Measurements from ENCODE around the gene SPSB1. TPM values are rescaled to one million over a fixed set of nuclear protein-coding genes. Genes with fewer than 3 reads are reported as not detected.

The SPSB1 gene
- total RNA-seq, 1 experiment from 2014 or later, result 2.9 TPM

DNA sequence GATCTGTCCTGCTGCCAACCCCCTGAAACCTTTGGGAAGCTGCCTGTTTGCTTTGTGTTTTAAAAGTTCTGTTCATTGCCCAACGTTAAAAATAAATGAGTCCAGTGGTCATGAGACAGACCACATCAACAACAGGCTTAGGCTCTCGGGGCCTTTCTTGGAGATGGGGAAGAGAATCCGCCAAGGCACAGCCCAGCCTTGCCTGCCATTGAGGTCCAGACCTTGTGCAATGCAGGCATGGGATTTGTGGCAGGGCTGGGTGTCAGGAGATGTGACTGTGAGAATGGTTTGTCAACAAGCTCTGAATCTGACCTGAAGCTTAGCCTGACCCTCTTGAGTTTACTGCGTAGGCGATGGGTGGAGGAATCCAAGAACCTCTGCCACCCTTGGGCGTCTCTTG is 4.2 kb downstream of the SPSB1 start:
- Mint-ChIP-seq H3K4me3 (no peak overlapping the region), H3K27ac (no peak overlapping the region), H3K27me3 (ENCODE audit: low read depth) (peaks cover 12% of the 10 kb centered on the region), H3K9me3 (no peaks in the 10 kb centered on the region), H3K4me1 (peaks cover 8 to 10% of the 10 kb centered on the region in 2 experiments), H3K36me3 (ENCODE audit: insufficient read depth in 1 of 3, low read depth in 3 of 3) (no peaks in the 10 kb centered on the region)
- no peak overlapping the region for H3K9ac ChIP-seq (ENCODE audit: extremely low read depth, insufficient read length, low read length)
- WGBS (ENCODE audit: extremely low coverage, insufficient read length, low lambda C conversion rate), result no CpG with 5 or more reads among the region's 6 CpGs
- no peak overlapping the region for H3K4ac ChIP-seq (ENCODE audit: low read depth, low read length)
- no peak overlapping the region for H4K91ac ChIP-seq (ENCODE audit: insufficient read length, low read depth, low read length)
- no peak overlapping the region for H2BK15ac ChIP-seq (ENCODE audit: low read depth, low read length)
- H3K27ac ChIP-seq (ENCODE audit: insufficient read length, low read depth, low read length), result no peak overlapping the region
- no peak overlapping the region for H3K23ac ChIP-seq (ENCODE audit: insufficient read length, low read depth, low read length)
- no peak overlapping the region for H2BK20ac ChIP-seq (ENCODE audit: low read depth, low read length, poor library complexity, severe bottlenecking)
- no peaks in the 10 kb centered on the region for H4K20me1 ChIP-seq (ENCODE audit: control insufficient read depth, insufficient read depth, insufficient read length)
- H2BK5ac ChIP-seq (ENCODE audit: insufficient read length, low read length), result no peak overlapping the region
- H3K79me2 ChIP-seq (ENCODE audit: insufficient read depth, low read length), result no peaks in the 10 kb centered on the region
- H3K23me2 ChIP-seq (ENCODE audit: insufficient read length, low read depth, low read length, poor library complexity, severe bottlenecking), result peaks cover 9% of the 10 kb centered on the region
- H2AFZ ChIP-seq (ENCODE audit: low read length), result no peak overlapping the region
- no peak overlapping the region for H2BK12ac ChIP-seq (ENCODE audit: insufficient read length, low read depth, low read length)
- no peak overlapping the region for H2AK5ac ChIP-seq (ENCODE audit: insufficient read length, low read length)
- H3K4me1 ChIP-seq (ENCODE audit: insufficient read depth, low read length), result no peaks in the 10 kb centered on the region
- H3T11ph ChIP-seq (ENCODE audit: low read length), result no peak overlapping the region
- no peak overlapping the region for H3K14ac ChIP-seq (ENCODE audit: insufficient read depth, low read length)
- no peak overlapping the region for H4K8ac ChIP-seq (replicated peaks; ENCODE audit: insufficient read length, low read depth, low read length)
- H3K27me3 ChIP-seq (ENCODE audit: insufficient read depth, low read length), result peaks cover 7% of the 10 kb centered on the region; the same call in 1 of the 2 replicates
- TF ChIP-seq, protein P1, sequence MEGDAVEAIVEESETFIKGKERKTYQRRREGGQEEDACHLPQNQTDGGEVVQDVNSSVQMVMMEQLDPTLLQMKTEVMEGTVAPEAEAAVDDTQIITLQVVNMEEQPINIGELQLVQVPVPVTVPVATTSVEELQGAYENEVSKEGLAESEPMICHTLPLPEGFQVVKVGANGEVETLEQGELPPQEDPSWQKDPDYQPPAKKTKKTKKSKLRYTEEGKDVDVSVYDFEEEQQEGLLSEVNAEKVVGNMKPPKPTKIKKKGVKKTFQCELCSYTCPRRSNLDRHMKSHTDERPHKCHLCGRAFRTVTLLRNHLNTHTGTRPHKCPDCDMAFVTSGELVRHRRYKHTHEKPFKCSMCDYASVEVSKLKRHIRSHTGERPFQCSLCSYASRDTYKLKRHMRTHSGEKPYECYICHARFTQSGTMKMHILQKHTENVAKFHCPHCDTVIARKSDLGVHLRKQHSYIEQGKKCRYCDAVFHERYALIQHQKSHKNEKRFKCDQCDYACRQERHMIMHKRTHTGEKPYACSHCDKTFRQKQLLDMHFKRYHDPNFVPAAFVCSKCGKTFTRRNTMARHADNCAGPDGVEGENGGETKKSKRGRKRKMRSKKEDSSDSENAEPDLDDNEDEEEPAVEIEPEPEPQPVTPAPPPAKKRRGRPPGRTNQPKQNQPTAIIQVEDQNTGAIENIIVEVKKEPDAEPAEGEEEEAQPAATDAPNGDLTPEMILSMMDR (conservative IDR thresholded peaks at IDR 0.05), result no peak
- no peak overlapping the region for H3K18ac ChIP-seq (ENCODE audit: insufficient read length, low read depth, low read length)
- no peaks in the 10 kb centered on the region for H3K79me1 ChIP-seq (ENCODE audit: insufficient read depth, low read depth, low read length, poor library complexity, severe bottlenecking)
- no peak overlapping the region for H4K5ac ChIP-seq (ENCODE audit: insufficient read length, low read depth, low read length)
- no peak overlapping the region for H2BK120ac ChIP-seq (ENCODE audit: low read depth, low read length, poor library complexity, severe bottlenecking)
- DNase-seq, result no peak
- H3K56ac ChIP-seq (ENCODE audit: insufficient read length, low read depth, low read length), result no peak overlapping the region
- no peaks in the 10 kb centered on the region for H3K9me3 ChIP-seq (ENCODE audit: control insufficient read depth, low read depth, low read length)
- no peak overlapping the region for H3K4me2 ChIP-seq (ENCODE audit: insufficient read depth, insufficient read length, low read length)

Data from H9 (cell line).